Measurements from ENCODE around the gene C22orf23.
"Not testable (repeated sequence)": the region's sequence is repeated elsewhere in the genome, so short reads cannot be mapped to it uniquely, and the experiment has no call there.

DNA sequence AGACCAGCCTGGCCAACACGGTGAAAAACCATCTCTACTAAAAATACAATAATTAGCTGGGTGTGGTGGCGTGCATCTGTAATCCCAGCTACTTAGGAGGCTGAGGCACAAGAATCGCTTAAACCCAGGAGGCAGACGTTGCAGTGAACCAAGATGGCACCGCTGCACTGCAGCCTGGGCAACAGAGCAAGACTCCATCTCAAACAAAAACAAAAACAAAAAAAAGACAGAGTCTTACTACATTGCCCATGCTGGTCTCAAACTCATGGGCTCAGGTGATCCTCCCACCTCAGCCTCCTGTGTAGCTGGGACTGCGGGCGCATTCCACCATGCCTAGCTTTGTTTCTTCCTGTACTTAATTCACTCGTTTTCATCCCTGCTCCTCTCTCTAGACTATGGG lies 22.6 kb upstream of the C22orf23 start:
- TF ChIP-seq, protein P1, sequence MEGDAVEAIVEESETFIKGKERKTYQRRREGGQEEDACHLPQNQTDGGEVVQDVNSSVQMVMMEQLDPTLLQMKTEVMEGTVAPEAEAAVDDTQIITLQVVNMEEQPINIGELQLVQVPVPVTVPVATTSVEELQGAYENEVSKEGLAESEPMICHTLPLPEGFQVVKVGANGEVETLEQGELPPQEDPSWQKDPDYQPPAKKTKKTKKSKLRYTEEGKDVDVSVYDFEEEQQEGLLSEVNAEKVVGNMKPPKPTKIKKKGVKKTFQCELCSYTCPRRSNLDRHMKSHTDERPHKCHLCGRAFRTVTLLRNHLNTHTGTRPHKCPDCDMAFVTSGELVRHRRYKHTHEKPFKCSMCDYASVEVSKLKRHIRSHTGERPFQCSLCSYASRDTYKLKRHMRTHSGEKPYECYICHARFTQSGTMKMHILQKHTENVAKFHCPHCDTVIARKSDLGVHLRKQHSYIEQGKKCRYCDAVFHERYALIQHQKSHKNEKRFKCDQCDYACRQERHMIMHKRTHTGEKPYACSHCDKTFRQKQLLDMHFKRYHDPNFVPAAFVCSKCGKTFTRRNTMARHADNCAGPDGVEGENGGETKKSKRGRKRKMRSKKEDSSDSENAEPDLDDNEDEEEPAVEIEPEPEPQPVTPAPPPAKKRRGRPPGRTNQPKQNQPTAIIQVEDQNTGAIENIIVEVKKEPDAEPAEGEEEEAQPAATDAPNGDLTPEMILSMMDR (IDR thresholded peaks at IDR 0.05) = not testable (repeated sequence)
- TF ChIP-seq POLR2A, EP300 (IDR thresholded peaks at IDR 0.05): not testable (repeated sequence)
